Loucy (cell line): Measurements from ENCODE around the gene NHERF1.

Experiments
- CTCF ChIP-seq: fragments of 200-600 bp; sonication (generic); conservative IDR thresholded peaks from 2 replicates; pipeline ENCODE4 v1.5.1; 2014; ENCODE audit warnings: mild to moderate bottlenecking, antibody characterized with exemption, low read length
- EZH2phosphoT487 ChIP-seq: fragments of 200-600 bp; IDR thresholded peaks from 2 replicates; pipeline ENCODE4 v1.6.1; 2018; ENCODE audit warnings: antibody characterized with exemption, mild to moderate bottlenecking, moderate library complexity, borderline replicate concordance

- TF ChIP-seq CTCF (no peak), EZH2phosphoT487 (no peak)
Observed at GRCh38 chr17:74712756-74713155, 35.7 kb upstream of the NHERF1 start, which contains the start of gene CD300LF.
